SU-DHL-6 (cell line): ENCODE results near the gene KRTAP4-9.
"Not testable (repeated sequence)": the region's sequence is repeated elsewhere in the genome, so short reads cannot be mapped to it uniquely, and the experiment has no call there.

Experiments used
- EZH2phosphoT487 ChIP-seq: fragments of 200-600 bp; sonication (generic), shearing (Covaris generic); conservative IDR thresholded peaks from 2 replicates; pipeline ENCODE4 v1.6.1; 2018; ENCODE audit warnings: mild to moderate bottlenecking, antibody characterized with exemption, low read length, moderate library complexity, mixed read lengths
- TF ChIP-seq, protein P1 (sequence below): fragments of 200-600 bp; sonication (generic); IDR thresholded peaks from one replicate; pipeline ENCODE4 v1.5.1; 2017; ENCODE audit warnings: antibody characterized with exemption, mild to moderate bottlenecking, low read length, moderate library complexity; ENCODE audit not compliant: insufficient read depth, poor library complexity, severe bottlenecking

DNA sequence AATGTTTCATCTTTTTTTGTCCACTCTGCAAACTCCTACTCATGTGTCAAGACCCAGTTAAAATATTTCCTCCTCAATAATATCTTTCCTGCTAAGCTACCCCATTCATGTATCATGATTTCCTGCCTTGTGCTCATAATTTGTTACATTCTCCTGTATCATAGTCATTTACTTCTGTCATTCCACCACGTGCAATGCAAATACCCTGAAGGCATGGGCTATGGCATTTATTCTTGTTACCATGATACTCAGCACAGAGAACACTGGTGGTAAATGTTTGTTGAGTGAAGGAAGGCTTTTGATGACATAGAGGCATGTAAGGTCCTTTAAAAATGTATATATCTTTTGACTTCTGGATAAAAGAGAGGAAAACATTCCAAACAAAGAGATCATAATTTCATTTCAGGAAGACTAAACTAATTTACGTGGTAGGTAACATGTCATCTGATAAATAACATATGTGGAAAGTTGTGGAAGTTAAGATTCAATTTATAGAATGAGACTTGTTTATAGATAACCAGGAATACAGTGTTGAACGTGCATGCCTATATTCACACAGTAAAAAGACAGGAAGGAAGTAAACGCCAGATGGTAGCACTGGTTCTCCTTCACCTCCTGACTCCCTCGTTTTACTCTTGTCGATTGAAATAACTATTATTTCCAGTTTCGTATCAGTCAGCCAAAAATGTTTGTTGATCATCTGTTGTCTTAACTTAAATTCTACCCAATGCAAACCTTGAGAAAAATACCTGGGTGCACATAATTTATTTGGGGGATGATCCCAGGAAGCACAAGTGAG is 5.3 kb upstream of the KRTAP4-9 start:
- TF ChIP-seq, protein P1, sequence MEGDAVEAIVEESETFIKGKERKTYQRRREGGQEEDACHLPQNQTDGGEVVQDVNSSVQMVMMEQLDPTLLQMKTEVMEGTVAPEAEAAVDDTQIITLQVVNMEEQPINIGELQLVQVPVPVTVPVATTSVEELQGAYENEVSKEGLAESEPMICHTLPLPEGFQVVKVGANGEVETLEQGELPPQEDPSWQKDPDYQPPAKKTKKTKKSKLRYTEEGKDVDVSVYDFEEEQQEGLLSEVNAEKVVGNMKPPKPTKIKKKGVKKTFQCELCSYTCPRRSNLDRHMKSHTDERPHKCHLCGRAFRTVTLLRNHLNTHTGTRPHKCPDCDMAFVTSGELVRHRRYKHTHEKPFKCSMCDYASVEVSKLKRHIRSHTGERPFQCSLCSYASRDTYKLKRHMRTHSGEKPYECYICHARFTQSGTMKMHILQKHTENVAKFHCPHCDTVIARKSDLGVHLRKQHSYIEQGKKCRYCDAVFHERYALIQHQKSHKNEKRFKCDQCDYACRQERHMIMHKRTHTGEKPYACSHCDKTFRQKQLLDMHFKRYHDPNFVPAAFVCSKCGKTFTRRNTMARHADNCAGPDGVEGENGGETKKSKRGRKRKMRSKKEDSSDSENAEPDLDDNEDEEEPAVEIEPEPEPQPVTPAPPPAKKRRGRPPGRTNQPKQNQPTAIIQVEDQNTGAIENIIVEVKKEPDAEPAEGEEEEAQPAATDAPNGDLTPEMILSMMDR: not testable (repeated sequence)
- TF ChIP-seq EZH2phosphoT487: not testable (repeated sequence)
